ENCODE data around the gene DEF6.
"Not testable (repeated sequence)": the region's sequence is repeated elsewhere in the genome, so short reads cannot be mapped to it uniquely, and the experiment has no call there.

The DEF6 gene

GRCh38 chr6:35280903-35281302 is 16.7 kb upstream of the DEF6 start:
- DNase-seq: no peak

DNA sequence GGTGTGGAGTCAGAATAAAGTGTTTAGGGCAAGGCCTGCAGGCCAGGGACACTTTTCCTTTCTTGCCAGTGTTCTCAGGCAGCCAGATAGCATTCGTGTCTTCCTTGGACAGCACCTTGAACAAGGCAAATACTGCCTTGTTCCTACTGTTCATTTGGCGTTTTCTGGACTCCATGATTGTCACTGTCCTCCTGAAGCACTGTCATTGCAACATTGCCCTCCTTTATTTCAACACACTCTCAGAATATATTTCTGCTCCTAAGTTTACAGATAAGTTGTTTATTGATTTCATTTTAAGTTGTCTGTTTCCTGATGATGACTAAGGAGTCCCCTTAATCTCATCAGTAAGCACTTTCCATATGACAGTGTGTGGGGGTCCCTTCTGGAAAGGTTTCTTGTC is 15.1 kb upstream of the DEF6 start:
- DNase-seq: no peak

DNA sequence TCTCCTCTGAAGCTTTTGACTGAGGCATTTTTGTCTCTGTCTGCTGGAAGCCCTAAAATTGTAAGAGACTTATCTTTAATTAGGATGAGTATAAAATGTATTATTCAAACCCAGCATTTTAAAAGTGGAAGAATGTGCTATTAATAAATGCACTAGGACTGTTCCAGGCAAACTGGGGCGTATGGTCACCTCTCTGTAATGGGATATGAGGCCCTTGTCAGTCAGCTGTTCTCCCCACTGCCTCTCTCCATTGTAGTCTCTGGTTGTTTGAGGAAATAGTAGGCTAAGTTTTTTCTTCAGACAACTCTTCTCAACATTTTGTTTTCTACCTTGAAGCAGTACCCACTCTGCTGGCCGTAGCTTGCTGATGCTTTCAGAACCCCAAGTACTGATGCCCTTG is 14.3 kb upstream of the DEF6 start:
- DNase-seq: no peak

DNA sequence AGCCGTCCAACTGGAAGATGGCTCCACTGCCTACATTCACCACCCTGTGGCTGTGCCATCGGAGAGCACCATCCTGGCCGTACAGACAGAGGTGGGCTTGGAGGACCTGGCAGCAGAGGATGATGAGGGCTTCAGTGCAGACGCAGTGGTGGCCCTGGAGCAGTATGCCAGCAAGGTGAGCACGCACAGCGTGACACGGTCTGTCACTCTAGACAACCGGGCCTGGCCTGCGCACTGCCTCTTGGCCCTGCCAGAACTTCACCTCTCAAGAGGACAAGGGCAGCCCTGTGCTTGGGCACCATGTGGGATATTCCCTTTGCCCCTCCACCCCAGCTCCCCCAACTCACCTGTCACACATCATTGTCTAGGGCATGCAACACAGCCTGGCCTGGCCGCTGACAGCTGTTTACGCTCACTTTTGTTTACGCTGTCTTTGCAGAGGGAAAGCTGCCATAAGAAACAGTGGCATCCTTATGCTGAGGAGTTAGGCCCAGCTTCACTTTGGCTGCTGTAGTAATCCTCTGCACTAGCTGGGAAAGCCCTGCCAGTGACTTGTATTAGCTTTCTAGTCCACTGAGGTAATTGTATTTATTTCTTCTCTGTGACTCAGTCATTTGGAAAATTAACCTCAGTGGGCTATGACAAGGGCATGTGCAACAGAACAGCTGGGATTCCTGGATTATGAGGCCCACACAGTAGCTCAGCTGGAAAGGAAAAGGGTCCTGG is 9.8 kb upstream of the DEF6 start:
- no peak for DNase-seq

- no peak for DNase-seq
These were observed 8.8 kb upstream of the DEF6 start for GRCh38 chr6:35288834-35289233.

- no peak for DNase-seq
These were observed 6.1 kb upstream of the DEF6 start for GRCh38 chr6:35291491-35291890.

DNA sequence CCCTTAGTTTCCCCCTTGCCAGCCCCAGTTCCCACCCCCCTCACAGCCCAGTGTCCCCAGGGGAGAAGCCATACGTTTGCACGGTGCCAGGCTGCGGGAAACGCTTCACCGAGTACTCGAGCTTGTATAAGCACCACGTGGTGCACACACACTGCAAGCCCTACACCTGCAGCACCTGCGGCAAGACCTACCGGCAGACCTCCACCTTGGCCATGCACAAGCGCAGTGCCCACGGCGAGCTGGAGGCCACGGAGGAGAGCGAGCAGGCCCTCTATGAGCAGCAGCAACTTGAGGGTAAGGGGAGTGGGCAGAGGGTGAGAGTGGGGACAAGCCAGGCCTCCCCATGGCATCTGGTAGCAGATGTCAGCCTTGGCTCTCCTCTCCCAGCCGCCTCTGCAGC is 5.1 kb upstream of the DEF6 start:
- DNase-seq: no peak

- DNase-seq: no peak
These were observed 3.9 kb upstream of the DEF6 start for GRCh38 chr6:35293681-35294080.

DNA sequence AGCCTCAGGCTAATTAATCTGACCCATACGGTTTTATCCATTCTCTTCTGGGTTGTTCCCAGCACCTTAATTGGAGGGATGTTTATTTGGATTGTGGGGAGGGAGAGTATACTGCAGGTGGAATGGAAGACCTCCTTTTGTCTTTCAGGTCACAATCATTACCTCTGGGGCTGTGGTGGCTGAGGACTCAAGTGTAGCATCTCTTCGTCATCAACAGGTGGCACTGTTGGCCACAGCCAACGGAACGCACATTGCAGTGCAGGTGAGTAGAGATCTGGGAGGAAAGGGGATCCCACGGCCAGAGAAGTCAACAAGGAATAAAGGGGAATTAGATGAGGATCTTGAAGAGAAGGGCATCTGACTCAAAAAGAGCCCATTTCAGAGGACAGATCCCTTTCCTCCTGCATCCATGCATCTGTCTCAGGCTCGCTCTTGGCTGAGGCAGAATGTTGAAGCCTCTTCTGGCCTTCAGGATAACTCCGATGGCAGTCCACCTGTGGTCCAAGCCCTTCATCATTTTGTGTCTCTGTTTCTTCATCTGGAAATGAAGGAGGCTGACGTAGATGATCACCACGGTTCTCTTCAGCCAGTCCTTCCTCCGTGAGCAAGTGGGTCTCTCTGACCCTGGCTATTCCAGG is 3.2 kb upstream of the DEF6 start:
- peak; percentile 70 for DNase-seq

DNA sequence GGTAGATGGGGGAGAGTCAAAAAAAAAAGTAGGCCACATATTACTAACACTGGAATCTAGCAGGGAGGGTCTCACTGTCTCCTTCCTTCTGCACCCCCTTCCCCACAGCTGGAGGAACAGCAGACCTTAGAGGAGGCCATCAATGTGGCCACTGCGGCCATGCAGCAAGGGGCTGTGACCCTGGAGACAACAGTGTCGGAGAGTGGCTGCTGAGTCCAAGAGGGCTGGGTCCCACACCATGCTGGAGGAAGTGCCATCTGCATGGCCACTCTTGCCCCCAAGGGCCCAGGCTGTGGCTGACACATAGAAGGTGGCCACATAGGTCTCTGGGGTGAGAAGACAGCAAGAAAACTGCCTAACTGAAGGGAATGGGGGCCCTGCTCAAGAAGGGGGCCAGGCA is 2.6 kb upstream of the DEF6 start:
- no peak for DNase-seq

GRCh38 chr6:35295521-35296315 is 1.9 kb upstream of the DEF6 start:
- DNase-seq: no peak

GRCh38 chr6:35296931-35297600 is 552 bp upstream of the DEF6 start:
- DNase-seq: no peak

- no peak for DNase-seq
These were observed 1.1 kb downstream of the DEF6 start for GRCh38 chr6:35298625-35299140.

GRCh38 chr6:35299674-35300073 is 2.1 kb downstream of the DEF6 start:
- DNase-seq: peak; percentile 48

GRCh38 chr6:35300848-35301247 is 3.2 kb downstream of the DEF6 start:
- DNase-seq: peak; percentile 71

DNA sequence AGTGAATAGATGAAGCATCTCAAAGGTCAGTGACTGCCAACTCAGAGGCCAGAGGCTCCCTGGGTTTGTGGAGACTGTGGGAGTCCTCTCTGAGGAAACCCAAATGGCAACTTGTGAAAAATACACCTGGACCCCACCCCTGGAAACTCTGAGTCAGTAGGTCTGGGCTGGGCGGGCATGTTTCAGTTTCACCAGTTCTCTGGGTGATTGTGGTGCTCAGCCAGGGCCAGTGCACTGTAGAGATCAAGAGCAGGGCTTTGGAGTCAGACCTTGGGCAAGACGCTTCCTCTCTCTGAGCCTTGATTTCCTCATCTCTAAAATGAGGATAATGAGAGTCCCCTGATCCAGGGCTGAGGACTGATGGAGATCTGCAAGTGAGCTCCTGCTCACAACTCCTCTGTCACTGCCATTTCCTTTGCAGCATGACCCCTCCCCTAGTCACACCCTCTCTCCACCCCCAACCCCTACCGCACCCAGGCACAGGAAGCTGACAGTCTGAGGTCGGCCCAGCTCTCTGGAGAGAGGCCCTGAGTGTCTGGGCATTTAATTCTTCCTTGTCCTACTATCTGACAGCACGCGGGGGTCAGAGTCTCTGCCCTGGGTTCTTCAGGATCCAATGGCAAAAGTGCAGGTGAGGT is 5.1 kb downstream of the DEF6 start:
- DNase-seq: peak; percentile 88

DNA sequence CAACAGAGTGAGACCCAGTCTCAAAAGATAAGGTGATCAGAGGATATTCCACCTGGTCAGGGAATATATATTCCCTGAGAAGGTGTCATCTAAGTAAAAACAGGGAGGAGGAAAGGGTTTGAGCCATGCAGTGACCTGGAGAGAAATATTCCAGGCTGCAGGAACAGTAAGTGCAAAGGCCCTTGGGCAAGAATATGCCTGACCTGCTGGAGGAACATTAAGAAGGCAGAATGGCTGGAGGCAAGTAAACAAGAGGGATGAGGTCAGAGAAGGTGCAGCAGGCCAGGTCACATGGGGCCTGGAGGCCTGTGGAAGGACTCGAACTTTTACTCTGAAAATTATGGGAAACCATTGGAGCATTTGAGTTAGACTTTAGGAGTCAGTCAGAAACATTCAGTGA is 6.7 kb downstream of the DEF6 start:
- no peak for DNase-seq

GRCh38 chr6:35305117-35305516 is 7.5 kb downstream of the DEF6 start:
- peak; percentile 50 for DNase-seq

DNA sequence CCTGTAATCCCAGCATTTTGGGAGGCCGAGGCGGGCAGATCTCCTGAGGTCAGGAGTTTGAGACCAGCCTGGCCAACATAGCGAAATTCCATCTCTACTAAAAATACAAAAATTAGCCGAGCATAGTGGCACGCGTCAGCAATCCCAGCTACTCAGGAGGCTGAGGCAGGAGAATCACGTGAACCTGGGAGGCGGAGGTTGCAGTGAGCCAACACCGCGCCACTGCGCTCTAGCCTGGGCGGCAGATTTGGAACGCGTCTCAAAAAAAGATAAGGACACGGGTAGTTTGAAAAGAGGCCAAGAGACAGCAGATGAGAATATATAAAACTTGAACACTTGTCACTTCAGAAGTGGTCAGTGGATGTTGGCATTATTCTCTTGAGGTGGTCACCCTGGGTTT is 9.5 kb downstream of the DEF6 start:
- DNase-seq: not testable (repeated sequence)

DNA sequence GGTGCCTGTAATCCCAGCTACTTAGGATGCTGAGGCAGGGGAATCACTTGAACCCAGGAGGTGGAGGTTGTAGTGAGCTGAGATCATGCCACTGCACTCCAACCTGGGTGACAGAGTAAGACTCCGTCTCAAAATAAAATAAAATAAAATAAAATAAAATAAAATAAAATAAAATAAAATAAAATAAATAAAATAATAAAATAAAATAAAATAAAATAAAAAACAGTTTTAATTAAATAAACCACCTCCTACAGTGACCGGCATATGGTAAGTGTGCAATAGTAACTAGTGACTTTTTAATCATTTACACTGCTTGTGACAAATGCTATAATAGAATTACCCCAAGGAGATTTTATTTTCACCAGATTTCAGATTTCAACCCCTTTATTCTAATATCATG is 10.9 kb downstream of the DEF6 start:
- not testable (repeated sequence) for DNase-seq

DNA sequence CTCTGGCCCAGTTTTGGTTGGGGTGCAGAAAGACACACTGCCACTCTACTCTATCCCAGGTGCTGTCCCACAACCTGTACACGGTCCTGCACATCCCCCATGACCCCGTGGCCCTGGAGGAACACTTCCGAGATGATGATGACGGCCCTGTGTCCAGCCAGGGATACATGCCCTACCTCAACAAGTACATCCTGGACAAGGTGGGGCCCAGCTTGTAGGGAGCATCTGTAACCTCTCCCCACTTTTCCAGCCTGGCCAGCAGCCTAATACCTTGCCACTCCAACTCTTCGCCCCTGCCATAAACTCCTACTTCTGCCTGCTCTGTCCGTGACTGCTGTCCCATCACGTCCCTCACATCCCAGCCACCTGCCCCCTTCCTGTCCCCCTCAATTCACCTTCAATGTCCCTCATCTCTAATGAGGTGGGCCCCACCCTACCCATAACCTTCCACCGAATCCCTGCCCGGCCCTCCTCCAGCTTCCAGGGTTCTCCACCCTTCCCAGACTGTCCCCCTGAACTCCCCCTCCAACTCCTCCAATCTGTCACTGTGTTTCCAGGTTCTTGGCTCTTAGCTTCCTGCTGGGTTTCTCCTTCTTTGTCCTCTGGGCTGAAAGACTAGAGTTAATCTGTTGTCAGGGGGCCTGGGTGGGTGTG is 12.1 kb downstream of the DEF6 start:
- DNase-seq: no peak

- DNase-seq: peak; percentile 36
These were observed 12.7 kb downstream of the DEF6 start for GRCh38 chr6:35310265-35310831.

Measured in CD4-positive, alpha-beta T cell treated with Interleukin-10 for 1 hour (primary cell).